ENCODE results near the gene FAM124B. TPM values are rescaled to one million over a fixed set of nuclear protein-coding genes. Genes with fewer than 3 reads are reported as not detected.

Gene FAM124B
- polyA plus RNA-seq, 3 donors, result 1.8 to 2.1 (median 2.0) TPM

- Histone ChIP-seq H3K4me3 (replicated peaks in 1 of 3; ENCODE audit: low read depth in 2 of 3, low read length in 3 of 3) (no peak overlapping the region), H3K79me2 (ENCODE audit: insufficient read depth, low read length) (no peaks in the 10 kb centered on the region), H3K27ac (ENCODE audit: low read depth in 1 of 2, low read length in 2 of 2) (no peak overlapping the region), H3K4me2 (replicated peaks; ENCODE audit: extremely low read depth, low read length, poor library complexity, severe bottlenecking) (no peak overlapping the region), H2AFZ (ENCODE audit: insufficient read depth, low read depth, low read length, poor library complexity, severe bottlenecking) (no peak overlapping the region), H3K9me3 (replicated peaks in 1 of 2; ENCODE audit: control insufficient read depth in 1 of 2, insufficient read depth in 1 of 2, low read length in 2 of 2) (no peaks in the 10 kb centered on the region), H3K4me1 (ENCODE audit: control insufficient read depth in 1 of 2, insufficient read depth in 2 of 2, low read length in 2 of 2) (peaks cover 0 to 3% of the 10 kb centered on the region in 2 donors), H3K9ac (ENCODE audit: insufficient read depth, low read length, poor library complexity, severe bottlenecking) (no peak overlapping the region), H4K20me1 (ENCODE audit: insufficient read depth, low read length) (no peaks in the 10 kb centered on the region), H3K27me3 (ENCODE audit: control insufficient read depth in 2 of 2, insufficient read depth in 2 of 2, low read length in 2 of 2) (no peaks in the 10 kb centered on the region), H3K36me3 (replicated peaks in 1 of 2; ENCODE audit: control insufficient read depth in 1 of 2, insufficient read depth in 2 of 2, low read length in 2 of 2) (no peaks in the 10 kb centered on the region)
- no CpG with 5 or more reads among the region's 1 CpG for WGBS (ENCODE audit: insufficient coverage)
- DNase-seq, result no peak
- Mint-ChIP-seq H3K4me3 (no peak overlapping the region), H3K4me1 (peaks cover 5% of the 10 kb centered on the region), H3K9me3 (peaks cover 0 to 4% (median 0%) of the 10 kb centered on the region in 7 donors), H3K27me3 (ENCODE audit: low read depth in 3 of 3) (peaks cover 0 to 1% (median 0%) of the 10 kb centered on the region in 3 donors), H3K27ac (peak overlapping the region in 1 of 7 donors; percentile 4), H3K36me3 (no peaks in the 10 kb centered on the region)
- intact Hi-C loops (cut with micrococcal nuclease), result loop anchor here in 1 of 2 donors (2.0 kb wide), 1 partner anchor 89 kb away; no protein-coding TSS in a partner anchor
- TF ChIP-seq, protein P1, sequence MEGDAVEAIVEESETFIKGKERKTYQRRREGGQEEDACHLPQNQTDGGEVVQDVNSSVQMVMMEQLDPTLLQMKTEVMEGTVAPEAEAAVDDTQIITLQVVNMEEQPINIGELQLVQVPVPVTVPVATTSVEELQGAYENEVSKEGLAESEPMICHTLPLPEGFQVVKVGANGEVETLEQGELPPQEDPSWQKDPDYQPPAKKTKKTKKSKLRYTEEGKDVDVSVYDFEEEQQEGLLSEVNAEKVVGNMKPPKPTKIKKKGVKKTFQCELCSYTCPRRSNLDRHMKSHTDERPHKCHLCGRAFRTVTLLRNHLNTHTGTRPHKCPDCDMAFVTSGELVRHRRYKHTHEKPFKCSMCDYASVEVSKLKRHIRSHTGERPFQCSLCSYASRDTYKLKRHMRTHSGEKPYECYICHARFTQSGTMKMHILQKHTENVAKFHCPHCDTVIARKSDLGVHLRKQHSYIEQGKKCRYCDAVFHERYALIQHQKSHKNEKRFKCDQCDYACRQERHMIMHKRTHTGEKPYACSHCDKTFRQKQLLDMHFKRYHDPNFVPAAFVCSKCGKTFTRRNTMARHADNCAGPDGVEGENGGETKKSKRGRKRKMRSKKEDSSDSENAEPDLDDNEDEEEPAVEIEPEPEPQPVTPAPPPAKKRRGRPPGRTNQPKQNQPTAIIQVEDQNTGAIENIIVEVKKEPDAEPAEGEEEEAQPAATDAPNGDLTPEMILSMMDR (IDR thresholded peaks at IDR 0.05), result no peak
These were observed 39.8 kb downstream of the FAM124B start for GRCh38 chr2:224362094-224362493.

DNA sequence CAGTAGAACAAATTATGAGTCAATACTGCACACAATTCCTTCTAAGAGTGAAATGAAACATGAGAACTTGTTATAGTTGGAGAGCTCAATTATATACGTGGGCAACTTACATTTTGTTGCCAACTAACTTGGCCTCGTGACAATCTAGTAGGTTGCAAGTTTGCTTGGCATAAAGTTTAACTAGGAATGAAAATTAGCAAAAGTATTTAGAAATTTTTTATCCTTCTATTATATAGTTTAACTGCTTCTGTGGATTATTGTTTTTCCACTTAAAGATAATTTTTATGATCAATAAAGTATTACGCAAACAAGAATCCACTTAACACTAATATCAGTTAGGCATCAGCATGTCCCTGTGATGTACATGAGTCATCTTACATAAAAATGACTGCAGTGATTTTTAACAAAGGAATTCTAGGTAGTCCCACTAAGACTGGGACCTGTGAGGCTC, 41.1 kb downstream of the FAM124B start:
- no peaks in the 10 kb centered on the region for H3K79me2 ChIP-seq (ENCODE audit: insufficient read depth, low read length)
- TF ChIP-seq, protein P1 (IDR thresholded peaks at IDR 0.05), result no peak
- no peak overlapping the region for H3K9ac ChIP-seq (ENCODE audit: insufficient read depth, low read length, poor library complexity, severe bottlenecking)
- intact Hi-C loops (cut with micrococcal nuclease), result no loop called here
- no peaks in the 10 kb centered on the region for H3K27me3 ChIP-seq (ENCODE audit: control insufficient read depth in 2 of 2, insufficient read depth in 2 of 2, low read length in 2 of 2)
- no peak overlapping the region for H3K4me2 ChIP-seq (replicated peaks; ENCODE audit: extremely low read depth, low read length, poor library complexity, severe bottlenecking)
- H3K4me3 ChIP-seq (replicated peaks in 1 of 3; ENCODE audit: low read depth in 2 of 3, low read length in 3 of 3), result no peak overlapping the region
- no peak overlapping the region for H2AFZ ChIP-seq (ENCODE audit: insufficient read depth, low read depth, low read length, poor library complexity, severe bottlenecking)
- Mint-ChIP-seq H3K27ac (no peak overlapping the region), H3K36me3 (no peaks in the 10 kb centered on the region), H3K27me3 (ENCODE audit: low read depth in 3 of 3) (peaks cover 0 to 1% (median under 1%) of the 10 kb centered on the region in 3 donors), H3K4me1 (peaks cover 5% of the 10 kb centered on the region), H3K9me3 (peaks cover 0 to 4% (median 0%) of the 10 kb centered on the region in 7 donors), H3K4me3 (no peak overlapping the region)
- H3K4me1 ChIP-seq (ENCODE audit: control insufficient read depth in 1 of 2, insufficient read depth in 2 of 2, low read length in 2 of 2), result peaks cover 0 to 4% of the 10 kb centered on the region in 2 donors
- H3K36me3 ChIP-seq (replicated peaks in 1 of 2; ENCODE audit: control insufficient read depth in 1 of 2, insufficient read depth in 2 of 2, low read length in 2 of 2), result no peaks in the 10 kb centered on the region
- H3K27ac ChIP-seq (ENCODE audit: low read depth in 1 of 2, low read length in 2 of 2), result no peak overlapping the region
- no peak for DNase-seq
- WGBS (ENCODE audit: insufficient coverage), result no CpG with 5 or more reads among the region's 3 CpGs
- no peaks in the 10 kb centered on the region for H4K20me1 ChIP-seq (ENCODE audit: insufficient read depth, low read length)
- no peaks in the 10 kb centered on the region for H3K9me3 ChIP-seq (replicated peaks in 1 of 2; ENCODE audit: control insufficient read depth in 1 of 2, insufficient read depth in 1 of 2, low read length in 2 of 2)
